GM19455 (cell line): Measurements from ENCODE around the gene LAMTOR4.

Experiments used
- ATAC-seq: cut with Tn5 transposase; IDR thresholded peaks from one replicate; pipeline ENCODE4 v1.9.1; 2021; ENCODE audit not compliant: unreplicated experiment

The LAMTOR4 gene

GRCh38 chr7:100148559-100149328 lies at the start of gene LAMTOR4:
Gene LAMTOR4, plus strand, starts transcription at chr7:100148918. Its CDS starts 55 bp downstream, at chr7:100148973.
- ATAC-seq: peak; percentile 98

- no peak for ATAC-seq
Observed at GRCh38 chr7:100099452-100099851, 49.3 kb upstream of the LAMTOR4 start.

GRCh38 chr7:100100420-100101015 lies 48.2 kb upstream of the LAMTOR4 start:
- ATAC-seq: peak; percentile 61

GRCh38 chr7:100101016-100101862 lies 47.5 kb upstream of the LAMTOR4 start, which contains the start of the genes AP4M1 and MCM7:
Gene AP4M1, plus strand, starts transcription at chr7:100101643. Its CDS starts 72 bp downstream, at chr7:100101715.
Gene MCM7, minus strand, starts transcription at chr7:100101397. Its CDS starts 103 bp downstream, at chr7:100101294.
- ATAC-seq: peak; percentile 86

GRCh38 chr7:100102950-100103840 lies 45.5 kb upstream of the LAMTOR4 start:
- no peak for ATAC-seq

GRCh38 chr7:100105534-100105933 lies 43.2 kb upstream of the LAMTOR4 start:
- no peak for ATAC-seq

GRCh38 chr7:100106633-100107032 lies 42.1 kb upstream of the LAMTOR4 start:
- no peak for ATAC-seq

GRCh38 chr7:100107125-100107737 lies 41.5 kb upstream of the LAMTOR4 start:
- ATAC-seq: no peak

GRCh38 chr7:100107890-100108289 lies 40.8 kb upstream of the LAMTOR4 start:
- ATAC-seq: no peak

GRCh38 chr7:100109521-100110163 lies 39.1 kb upstream of the LAMTOR4 start:
- ATAC-seq: no peak

GRCh38 chr7:100111156-100111555 lies 37.6 kb upstream of the LAMTOR4 start:
- no peak for ATAC-seq

GRCh38 chr7:100111914-100112313 lies 36.8 kb upstream of the LAMTOR4 start:
- no peak for ATAC-seq

- no peak for ATAC-seq
Observed at GRCh38 chr7:100115026-100115425, 33.7 kb upstream of the LAMTOR4 start.

- ATAC-seq: no peak
Observed at GRCh38 chr7:100118388-100119071, 30.2 kb upstream of the LAMTOR4 start.

GRCh38 chr7:100119072-100119969 lies 29.4 kb upstream of the LAMTOR4 start, which contains the start of the genes CNPY4 and TAF6:
Gene CNPY4, plus strand, starts transcription at chr7:100119634. Its CDS starts 111 bp downstream, at chr7:100119745.
Gene TAF6, minus strand, starts transcription at chr7:100119358. Its CDS starts 5,149 bp downstream, at chr7:100114209.
- peak; percentile 64 for ATAC-seq

GRCh38 chr7:100119970-100120732 lies 28.6 kb upstream of the LAMTOR4 start:
- ATAC-seq: peak; percentile 41

GRCh38 chr7:100120733-100121036 lies 28.0 kb upstream of the LAMTOR4 start:
- ATAC-seq: no peak
